ENCODE results near the gene ELMOD1.

DNA sequence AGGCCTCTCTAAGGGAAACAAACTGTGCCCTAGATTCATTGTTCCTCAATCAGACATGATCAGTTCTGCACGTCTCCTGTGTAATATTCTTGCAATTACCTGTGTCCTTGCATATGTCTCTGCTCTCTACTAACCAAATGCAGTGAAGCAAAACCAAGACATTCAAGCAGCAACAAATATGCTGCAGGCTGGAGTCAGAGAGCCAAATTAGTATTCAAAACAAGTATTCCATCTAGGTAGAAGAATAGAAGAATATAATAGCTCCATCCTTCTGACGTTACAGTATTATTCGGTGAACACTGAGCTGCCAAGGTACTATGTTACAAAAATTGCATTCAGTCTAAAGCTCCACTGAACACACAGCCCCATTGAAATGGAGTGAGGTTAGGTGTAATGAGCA, 69.1 kb downstream of the ELMOD1 start:
- TF ChIP-seq, protein P1, sequence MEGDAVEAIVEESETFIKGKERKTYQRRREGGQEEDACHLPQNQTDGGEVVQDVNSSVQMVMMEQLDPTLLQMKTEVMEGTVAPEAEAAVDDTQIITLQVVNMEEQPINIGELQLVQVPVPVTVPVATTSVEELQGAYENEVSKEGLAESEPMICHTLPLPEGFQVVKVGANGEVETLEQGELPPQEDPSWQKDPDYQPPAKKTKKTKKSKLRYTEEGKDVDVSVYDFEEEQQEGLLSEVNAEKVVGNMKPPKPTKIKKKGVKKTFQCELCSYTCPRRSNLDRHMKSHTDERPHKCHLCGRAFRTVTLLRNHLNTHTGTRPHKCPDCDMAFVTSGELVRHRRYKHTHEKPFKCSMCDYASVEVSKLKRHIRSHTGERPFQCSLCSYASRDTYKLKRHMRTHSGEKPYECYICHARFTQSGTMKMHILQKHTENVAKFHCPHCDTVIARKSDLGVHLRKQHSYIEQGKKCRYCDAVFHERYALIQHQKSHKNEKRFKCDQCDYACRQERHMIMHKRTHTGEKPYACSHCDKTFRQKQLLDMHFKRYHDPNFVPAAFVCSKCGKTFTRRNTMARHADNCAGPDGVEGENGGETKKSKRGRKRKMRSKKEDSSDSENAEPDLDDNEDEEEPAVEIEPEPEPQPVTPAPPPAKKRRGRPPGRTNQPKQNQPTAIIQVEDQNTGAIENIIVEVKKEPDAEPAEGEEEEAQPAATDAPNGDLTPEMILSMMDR (IDR thresholded peaks at IDR 0.05): no peak
- no peak for TF ChIP-seq EZH2 (IDR thresholded peaks at IDR 0.05; ENCODE audit: borderline replicate concordance, insufficient read depth, low read depth, low read length, poor library complexity, severe bottlenecking)
